NCI-H2107 treated with DMSO at 0.1 percent for 48 hours (cell line): ENCODE data around the gene TCF12.
"Not testable (repeated sequence)": the region's sequence is repeated elsewhere in the genome, so short reads cannot be mapped to it uniquely, and the experiment has no call there.

Experiments
- DNase-seq: peaks from one replicate; lab custom pipeline; 2025; ENCODE audit not compliant: unreplicated experiment; lab: John Stamatoyannopoulos, UW

The TCF12 gene

GRCh38 chr15:56944485-56944884 is 26.0 kb downstream of the TCF12 start:
- no peak for DNase-seq

- DNase-seq = no peak
Measured at GRCh38 chr15:56946150-56946549, 27.7 kb downstream of the TCF12 start.

GRCh38 chr15:56948000-56948763 is 29.7 kb downstream of the TCF12 start:
- DNase-seq = no peak

GRCh38 chr15:56948764-56949101 is 30.3 kb downstream of the TCF12 start:
- DNase-seq = no peak

GRCh38 chr15:56950979-56951378 is 32.5 kb downstream of the TCF12 start:
- DNase-seq = no peak

- DNase-seq = no peak
Measured at GRCh38 chr15:56953790-56954189, 35.3 kb downstream of the TCF12 start.

- DNase-seq = not testable (repeated sequence)
Measured at GRCh38 chr15:56955011-56955410, 36.6 kb downstream of the TCF12 start.

- no peak for DNase-seq
Measured at GRCh38 chr15:56956538-56956937, 38.1 kb downstream of the TCF12 start.

GRCh38 chr15:56957812-56958406 is 39.5 kb downstream of the TCF12 start:
- no peak for DNase-seq

- no peak for DNase-seq
Measured at GRCh38 chr15:56959318-56959648, 40.8 kb downstream of the TCF12 start.

GRCh38 chr15:56960116-56960515 is 41.7 kb downstream of the TCF12 start:
- DNase-seq = no peak

GRCh38 chr15:56963126-56963525 is 44.7 kb downstream of the TCF12 start:
- no peak for DNase-seq

- no peak for DNase-seq
Measured at GRCh38 chr15:56963710-56964109, 45.3 kb downstream of the TCF12 start.

- no peak for DNase-seq
Measured at GRCh38 chr15:56964182-56964581, 45.7 kb downstream of the TCF12 start.

GRCh38 chr15:56965231-56966013 is 47.0 kb downstream of the TCF12 start:
- DNase-seq = no peak

- DNase-seq = no peak
Measured at GRCh38 chr15:56967336-56967735, 48.9 kb downstream of the TCF12 start.

- no peak for DNase-seq
Measured at GRCh38 chr15:56968256-56968655, 49.8 kb downstream of the TCF12 start.

GRCh38 chr15:56968821-56969220 is 50.4 kb downstream of the TCF12 start:
- no peak for DNase-seq

- DNase-seq = no peak
Measured at GRCh38 chr15:56969265-56969895, 50.9 kb downstream of the TCF12 start.

- DNase-seq = no peak
Measured at GRCh38 chr15:56971571-56971970, 53.1 kb downstream of the TCF12 start.

GRCh38 chr15:56972016-56972415 is 53.6 kb downstream of the TCF12 start:
- DNase-seq = no peak

GRCh38 chr15:56972426-56972825 is 54.0 kb downstream of the TCF12 start:
- no peak for DNase-seq
